GM12891 (cell line): ENCODE measurements around the gene ACVR1.

Experiments used
- POLR2A ChIP-seq: IDR thresholded peaks from 2 replicates; pipeline ENCODE4 v1.6.1; 2011; ENCODE audit warnings: low read depth, low read length, control low read depth
- POLR2AphosphoS5 ChIP-seq: IDR thresholded peaks from 2 replicates; pipeline ENCODE4 v1.6.1; 2011; ENCODE audit warnings: low read depth, low read length, control low read depth
- POU2F2 ChIP-seq: IDR thresholded peaks from 2 replicates; pipeline ENCODE4 v1.6.1; 2011; ENCODE audit warnings: low read depth, mild to moderate bottlenecking, control low read depth, low read length, moderate library complexity
- SPI1 ChIP-seq: IDR thresholded peaks from 2 replicates; pipeline ENCODE4 v1.6.1; 2011; ENCODE audit warnings: low read depth, low read length, control low read depth
- TAF1 ChIP-seq: IDR thresholded peaks from 2 replicates; pipeline ENCODE4 v1.6.1; 2011; ENCODE audit warnings: low read depth, low read length, control low read depth

DNA sequence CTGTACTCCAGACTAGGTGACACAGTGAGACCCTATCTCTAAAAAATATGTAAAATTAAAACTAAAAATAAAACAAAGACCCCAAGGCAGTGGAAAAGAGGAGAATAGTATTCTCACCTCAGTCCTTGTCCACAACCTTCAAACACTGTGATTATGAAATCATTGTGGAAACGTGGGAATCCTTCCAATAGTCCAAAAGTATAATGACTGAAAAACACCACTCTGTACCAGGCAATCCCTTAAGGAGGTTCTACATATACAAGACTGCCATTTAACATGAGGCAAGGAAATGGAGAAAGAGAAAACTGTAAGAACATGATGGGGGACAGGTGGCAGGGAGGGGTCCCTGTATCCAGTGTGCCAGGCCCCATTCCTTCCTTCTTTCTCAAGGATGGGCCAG is 66.1 kb downstream of the ACVR1 start:
- TF ChIP-seq POLR2AphosphoS5: no peak
- TF ChIP-seq POU2F2: no peak
- no peak for TF ChIP-seq POLR2A
- TF ChIP-seq TAF1: no peak
- no peak for TF ChIP-seq SPI1
